Fibroblast of mammary gland (primary cell): ENCODE results near the gene MAGED2.
"Not testable (repeated sequence)": the region's sequence is repeated elsewhere in the genome, so short reads cannot be mapped to it uniquely, and the experiment has no call there.

Experiments used
- DNase-seq: peaks from one replicate; pipeline ENCODE4 v3.0.0-alpha.2; 2010; ENCODE audit warnings: low read depth
- H3K4me3 ChIP-seq: 2 replicates; pipeline ENCODE4 v1.5.1; 2011; ENCODE audit warnings: low read depth, mild to moderate bottlenecking, low read length, moderate library complexity; ENCODE audit not compliant: control insufficient read depth
- CTCF ChIP-seq: conservative IDR thresholded peaks from 2 replicates; pipeline ENCODE4 v1.5.1; 2011; ENCODE audit warnings: low read depth, low read length, inconsistent platforms; ENCODE audit not compliant: control insufficient read depth, insufficient read depth

The MAGED2 gene

GRCh38 chrX:54825716-54826438 lies 18.3 kb downstream of the MAGED2 start:
- DNase-seq, result peak; percentile 36
- H3K4me3 ChIP-seq, result no peak overlapping the region
- TF ChIP-seq CTCF, result no peak

GRCh38 chrX:54826598-54826997 lies 19.1 kb downstream of the MAGED2 start:
- DNase-seq, result no peak
- no peak for TF ChIP-seq CTCF
- H3K4me3 ChIP-seq, result no peak overlapping the region

- TF ChIP-seq CTCF, result no peak
- H3K4me3 ChIP-seq, result no peak overlapping the region
Observed at GRCh38 chrX:54838583-54838982, 31.0 kb downstream of the MAGED2 start.

GRCh38 chrX:54841184-54841874 lies 33.8 kb downstream of the MAGED2 start:
- not testable (repeated sequence) for DNase-seq, H3K4me3 ChIP-seq

More at GRCh38 chrX:54838583-54838982, 31.0 kb downstream of the MAGED2 start:
- no peak for DNase-seq

GRCh38 chrX:54842607-54843006 lies 35.1 kb downstream of the MAGED2 start:
- no peak overlapping the region for H3K4me3 ChIP-seq
- TF ChIP-seq CTCF, result no peak
- DNase-seq, result no peak

- TF ChIP-seq CTCF, result no peak
- DNase-seq, result no peak
- no peak overlapping the region for H3K4me3 ChIP-seq
Observed at GRCh38 chrX:54843050-54843449, 35.5 kb downstream of the MAGED2 start.

- not testable (repeated sequence) for H3K4me3 ChIP-seq, DNase-seq
Observed at GRCh38 chrX:54847700-54848099, 40.2 kb downstream of the MAGED2 start.
